ENCODE results near the gene ABTB2. TPM values are rescaled to one million over a fixed set of nuclear protein-coding genes. Genes with fewer than 3 reads are reported as not detected.

Gene ABTB2
- total and polyA plus RNA-seq, 2 experiments from 2014 or later: 12.4 to 14.3 TPM

DNA sequence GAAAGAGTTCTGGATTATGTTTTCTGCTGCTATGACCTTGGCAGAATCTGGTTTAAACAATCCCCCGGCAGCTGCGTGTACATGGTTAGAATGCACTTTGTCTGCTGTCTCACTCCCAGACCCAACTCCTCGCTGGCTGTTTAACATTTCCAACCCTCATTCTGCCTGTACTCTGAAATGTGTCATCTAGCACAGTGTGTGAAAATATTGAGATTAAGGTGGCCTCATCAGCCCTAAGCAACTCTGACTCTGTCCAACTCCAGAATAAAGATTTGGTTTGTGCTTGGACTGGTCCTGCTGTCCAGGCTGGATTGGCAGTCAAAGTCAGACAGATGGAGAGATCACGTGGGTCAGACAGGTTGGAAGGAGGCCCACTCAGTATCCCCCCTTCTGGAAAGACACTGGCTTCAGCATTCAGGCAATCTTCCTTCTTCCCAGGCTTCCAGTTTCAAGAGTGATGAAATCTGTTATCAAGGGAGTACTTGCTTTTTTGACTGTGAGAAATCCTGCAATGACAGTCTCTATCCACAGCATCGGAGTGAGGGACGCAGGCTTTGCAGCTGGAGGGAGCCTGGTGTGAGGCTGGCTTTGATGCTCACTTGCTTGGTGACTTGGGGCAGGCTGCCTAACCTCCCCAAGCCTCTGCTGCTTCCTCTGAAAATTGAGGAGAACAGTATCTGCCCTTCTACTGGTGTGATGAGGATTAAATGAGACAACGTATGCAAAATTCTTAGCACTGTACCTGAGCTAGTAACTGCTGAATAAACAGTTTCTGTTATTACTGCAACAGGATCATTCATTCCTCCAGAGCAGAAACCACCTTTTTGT, 29.8 kb downstream of the ABTB2 start:
- no peak for TF ChIP-seq EZH2phosphoT487 (IDR thresholded peaks at IDR 0.05; ENCODE audit: low read depth, severe bottlenecking, unreplicated experiment)
- TF ChIP-seq, protein P1, sequence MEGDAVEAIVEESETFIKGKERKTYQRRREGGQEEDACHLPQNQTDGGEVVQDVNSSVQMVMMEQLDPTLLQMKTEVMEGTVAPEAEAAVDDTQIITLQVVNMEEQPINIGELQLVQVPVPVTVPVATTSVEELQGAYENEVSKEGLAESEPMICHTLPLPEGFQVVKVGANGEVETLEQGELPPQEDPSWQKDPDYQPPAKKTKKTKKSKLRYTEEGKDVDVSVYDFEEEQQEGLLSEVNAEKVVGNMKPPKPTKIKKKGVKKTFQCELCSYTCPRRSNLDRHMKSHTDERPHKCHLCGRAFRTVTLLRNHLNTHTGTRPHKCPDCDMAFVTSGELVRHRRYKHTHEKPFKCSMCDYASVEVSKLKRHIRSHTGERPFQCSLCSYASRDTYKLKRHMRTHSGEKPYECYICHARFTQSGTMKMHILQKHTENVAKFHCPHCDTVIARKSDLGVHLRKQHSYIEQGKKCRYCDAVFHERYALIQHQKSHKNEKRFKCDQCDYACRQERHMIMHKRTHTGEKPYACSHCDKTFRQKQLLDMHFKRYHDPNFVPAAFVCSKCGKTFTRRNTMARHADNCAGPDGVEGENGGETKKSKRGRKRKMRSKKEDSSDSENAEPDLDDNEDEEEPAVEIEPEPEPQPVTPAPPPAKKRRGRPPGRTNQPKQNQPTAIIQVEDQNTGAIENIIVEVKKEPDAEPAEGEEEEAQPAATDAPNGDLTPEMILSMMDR (IDR thresholded peaks at IDR 0.05; ENCODE audit: poor library complexity): no peak
- no peak for TF ChIP-seq EZH2 (IDR thresholded peaks at IDR 0.05; ENCODE audit: borderline replicate concordance)
- Histone ChIP-seq H3K9me2 (replicated peaks; ENCODE audit: insufficient read depth) (no peaks in the 10 kb centered on the region), H3K4me1 (ENCODE audit: insufficient read depth) (peaks cover 38% of the 10 kb centered on the region), H3K79me2 (peaks cover 59% of the 10 kb centered on the region), H3K27ac (peak overlapping the region; percentile 21), H3K36me3 (replicated peaks; ENCODE audit: insufficient read depth, low read depth) (no peaks in the 10 kb centered on the region), H3K9me3 (ENCODE audit: low read depth) (no peaks in the 10 kb centered on the region), H2AFZ (no peak overlapping the region), H3K27me3 (no peaks in the 10 kb centered on the region), H3K4me2 (peak overlapping the region; percentile 35), H4K20me1 (ENCODE audit: insufficient read depth, poor library complexity, severe bottlenecking) (peaks cover 27% of the 10 kb centered on the region), H3K4me3 (no peak overlapping the region)
- WGBS (ENCODE audit: low lambda C conversion rate, missing lambda C conversion rate): 54% methylated on average over 7 of the region's 7 CpGs
- no peak for DNase-seq (ENCODE audit: low spot score)

DNA sequence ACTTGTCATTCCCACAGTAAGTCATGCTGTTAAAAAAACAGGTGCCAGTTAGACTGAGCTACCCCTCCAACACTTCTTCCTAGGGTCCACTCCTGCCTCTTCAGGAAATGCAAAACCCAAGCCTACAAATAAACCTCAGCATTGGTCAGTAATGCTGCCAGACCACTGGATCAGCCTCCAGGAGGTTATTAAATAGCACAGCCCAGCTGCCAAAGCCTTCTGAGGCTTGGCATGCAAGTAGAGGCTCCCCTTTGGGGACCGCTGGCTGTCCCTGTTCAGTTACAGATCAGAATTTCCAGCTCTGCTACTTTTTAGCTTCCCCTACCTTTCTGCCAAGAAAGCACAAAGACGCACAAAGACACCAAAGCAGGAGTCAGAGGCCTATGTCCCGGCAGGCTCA, 33.3 kb downstream of the ABTB2 start:
- TF ChIP-seq, protein P1 (IDR thresholded peaks at IDR 0.05; ENCODE audit: poor library complexity): no peak
- TF ChIP-seq EZH2phosphoT487 (IDR thresholded peaks at IDR 0.05; ENCODE audit: low read depth, severe bottlenecking, unreplicated experiment) (no peak), EZH2 (IDR thresholded peaks at IDR 0.05; ENCODE audit: borderline replicate concordance) (no peak)
- H3K4me1 ChIP-seq (ENCODE audit: insufficient read depth): peaks cover 16% of the 10 kb centered on the region
- no peak for DNase-seq (ENCODE audit: low spot score)
- no peak overlapping the region for H2AFZ ChIP-seq
- peaks cover 14% of the 10 kb centered on the region for H4K20me1 ChIP-seq (ENCODE audit: insufficient read depth, poor library complexity, severe bottlenecking)
- H3K27me3 ChIP-seq: no peaks in the 10 kb centered on the region
- no peaks in the 10 kb centered on the region for H3K9me2 ChIP-seq (replicated peaks; ENCODE audit: insufficient read depth)
- WGBS (ENCODE audit: low lambda C conversion rate, missing lambda C conversion rate): 93% methylated on average over 3 of the region's 3 CpGs
- H3K27ac ChIP-seq: no peak overlapping the region
- no peaks in the 10 kb centered on the region for H3K36me3 ChIP-seq (replicated peaks; ENCODE audit: insufficient read depth, low read depth)
- H3K9me3 ChIP-seq (ENCODE audit: low read depth): no peaks in the 10 kb centered on the region
- H3K79me2 ChIP-seq: peaks cover 64% of the 10 kb centered on the region
- no peak overlapping the region for H3K4me2 ChIP-seq
- H3K4me3 ChIP-seq: no peak overlapping the region

DNA sequence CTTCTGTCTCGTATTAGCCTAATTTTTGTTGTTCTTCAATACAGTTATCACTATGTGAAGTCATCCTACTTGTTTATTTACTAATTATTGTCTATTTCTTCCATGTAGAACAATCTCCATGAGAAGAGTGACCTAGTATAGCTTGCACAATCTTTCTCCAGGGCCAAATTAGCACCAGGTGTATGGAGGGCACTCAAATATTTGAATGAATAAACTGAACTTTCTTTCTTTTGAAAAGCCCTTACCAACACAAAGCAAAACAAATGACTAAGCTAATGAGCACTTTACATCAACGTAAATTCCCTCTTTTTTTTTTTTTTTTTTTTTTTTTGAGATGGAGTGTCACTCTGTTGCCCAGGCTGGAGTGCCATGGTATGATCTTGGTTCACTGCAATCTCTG, 34.2 kb downstream of the ABTB2 start:
- H3K9me2 ChIP-seq (replicated peaks; ENCODE audit: insufficient read depth): no peaks in the 10 kb centered on the region
- WGBS (ENCODE audit: low lambda C conversion rate, missing lambda C conversion rate): 71% methylated on average over 2 of the region's 2 CpGs
- no peaks in the 10 kb centered on the region for H3K27me3 ChIP-seq
- TF ChIP-seq, protein P1 (IDR thresholded peaks at IDR 0.05; ENCODE audit: poor library complexity): no peak
- no peak for TF ChIP-seq EZH2phosphoT487 (IDR thresholded peaks at IDR 0.05; ENCODE audit: low read depth, severe bottlenecking, unreplicated experiment)
- TF ChIP-seq EZH2 (IDR thresholded peaks at IDR 0.05; ENCODE audit: borderline replicate concordance): no peak
- H3K4me3 ChIP-seq: no peak overlapping the region
- no peak overlapping the region for H3K27ac ChIP-seq
- no peak overlapping the region for H2AFZ ChIP-seq
- no peak overlapping the region for H3K4me2 ChIP-seq
- DNase-seq (ENCODE audit: low spot score): no peak
- H4K20me1 ChIP-seq (ENCODE audit: insufficient read depth, poor library complexity, severe bottlenecking): peaks cover 10% of the 10 kb centered on the region
- peaks cover 24% of the 10 kb centered on the region for H3K4me1 ChIP-seq (ENCODE audit: insufficient read depth)
- peaks cover 59% of the 10 kb centered on the region for H3K79me2 ChIP-seq
- H3K9me3 ChIP-seq (ENCODE audit: low read depth): no peaks in the 10 kb centered on the region
- no peaks in the 10 kb centered on the region for H3K36me3 ChIP-seq (replicated peaks; ENCODE audit: insufficient read depth, low read depth)
